H9 (cell line): ENCODE data around the gene NT5C2. TPM values are rescaled to one million over a fixed set of nuclear protein-coding genes. Genes with fewer than 3 reads are reported as not detected.

Experiments used
- DNase-seq: peaks from one replicate; pipeline ENCODE4 v3.0.0-alpha.2; 2017
- H2AFZ ChIP-seq: one replicate; pipeline ENCODE4 v1.6.1; 2013; ENCODE audit warnings: mild to moderate bottlenecking, low read length, control low read depth, moderate library complexity
- H2AK5ac ChIP-seq: 2 replicates; pipeline ENCODE4 v1.6.1; 2013; ENCODE audit warnings: low read length, control low read depth, mixed read lengths; ENCODE audit not compliant: insufficient read length
- H2BK120ac ChIP-seq: one replicate; pipeline ENCODE4 v1.6.1; 2013; ENCODE audit warnings: low read depth, mild to moderate bottlenecking, low read length, control low read depth, inconsistent platforms; ENCODE audit not compliant: poor library complexity, severe bottlenecking
- H2BK12ac ChIP-seq: 2 replicates; pipeline ENCODE4 v1.6.1; 2013; ENCODE audit warnings: low read length, control low read depth, mixed read lengths, low read depth; ENCODE audit not compliant: insufficient read length
- H2BK15ac ChIP-seq: 2 replicates; pipeline ENCODE4 v1.6.1; 2013; ENCODE audit warnings: low read depth, low read length, control low read depth
- H2BK20ac ChIP-seq: one replicate; pipeline ENCODE4 v1.6.1; 2013; ENCODE audit warnings: low read depth, mild to moderate bottlenecking, low read length, control low read depth, inconsistent platforms; ENCODE audit not compliant: poor library complexity, severe bottlenecking
- H2BK5ac ChIP-seq: 2 replicates; pipeline ENCODE4 v1.6.1; 2013; ENCODE audit warnings: low read length, control low read depth, mixed read lengths; ENCODE audit not compliant: insufficient read length
- H3K14ac ChIP-seq: 2 replicates; pipeline ENCODE4 v1.6.1; 2013; ENCODE audit warnings: low read length, control low read depth; ENCODE audit not compliant: insufficient read depth
- H3K18ac ChIP-seq: 2 replicates; pipeline ENCODE4 v1.6.1; 2013; ENCODE audit warnings: low read depth, mild to moderate bottlenecking, mixed read lengths, low read length, control low read depth; ENCODE audit not compliant: insufficient read length
- H3K23ac ChIP-seq: 2 replicates; pipeline ENCODE4 v1.6.1; 2013; ENCODE audit warnings: low read length, control low read depth, mixed read lengths, low read depth; ENCODE audit not compliant: insufficient read length
- H3K23me2 ChIP-seq: 2 replicates; pipeline ENCODE4 v1.6.1; 2013; ENCODE audit warnings: low read depth, mild to moderate bottlenecking, mixed read lengths, low read length, control low read depth; ENCODE audit not compliant: insufficient read length, poor library complexity, severe bottlenecking
- H3K27ac ChIP-seq: 2 replicates; pipeline ENCODE4 v1.5.1; 2013; ENCODE audit warnings: low read length, control low read depth, mixed read lengths, low read depth; ENCODE audit not compliant: insufficient read length
- H3K27me3 ChIP-seq: 2 replicates; pipeline ENCODE4 v1.6.1; 2013; ENCODE audit warnings: low read length, control low read depth, inconsistent platforms; ENCODE audit not compliant: insufficient read depth
- H3K4ac ChIP-seq: 2 replicates; pipeline ENCODE4 v1.6.1; 2013; ENCODE audit warnings: low read depth, mild to moderate bottlenecking, control low read depth, inconsistent platforms, low read length, moderate library complexity
- H3K4me1 ChIP-seq: 2 replicates; pipeline ENCODE4 v1.6.1; 2013; ENCODE audit warnings: low read length, control low read depth, inconsistent platforms; ENCODE audit not compliant: insufficient read depth
- H3K4me2 ChIP-seq: 2 replicates; pipeline ENCODE4 v1.6.1; 2013; ENCODE audit warnings: low read length, control low read depth, mixed read lengths; ENCODE audit not compliant: insufficient read length, insufficient read depth
- H3K56ac ChIP-seq: 2 replicates; pipeline ENCODE4 v1.6.1; 2013; ENCODE audit warnings: low read depth, mild to moderate bottlenecking, mixed read lengths, low read length, control low read depth; ENCODE audit not compliant: insufficient read length
- H3K79me1 ChIP-seq: 2 replicates; pipeline ENCODE4 v1.6.1; 2013; ENCODE audit warnings: low read depth, mild to moderate bottlenecking, moderate library complexity, low read length, control low read depth, inconsistent platforms; ENCODE audit not compliant: insufficient read depth, poor library complexity, severe bottlenecking
- H3K79me2 ChIP-seq: 2 replicates; pipeline ENCODE4 v1.6.1; 2013; ENCODE audit warnings: low read length, control low read depth, inconsistent platforms; ENCODE audit not compliant: insufficient read depth
- H3K9ac ChIP-seq: 2 replicates; pipeline ENCODE4 v1.6.1; 2013; ENCODE audit warnings: low read length, control low read depth, mixed read lengths; ENCODE audit not compliant: insufficient read length; ENCODE audit errors: extremely low read depth
- H3K9me3 ChIP-seq: one replicate; pipeline ENCODE4 v1.6.1; 2013; ENCODE audit warnings: low read depth, low read length, inconsistent platforms; ENCODE audit not compliant: control insufficient read depth
- H3T11ph ChIP-seq: one replicate; pipeline ENCODE4 v1.6.1; 2013; ENCODE audit warnings: mild to moderate bottlenecking, low read length, control low read depth, inconsistent platforms
- H4K20me1 ChIP-seq: one replicate; pipeline ENCODE4 v1.6.1; 2013; ENCODE audit not compliant: control insufficient read depth, insufficient read length, insufficient read depth
- H4K5ac ChIP-seq: 2 replicates; pipeline ENCODE4 v1.6.1; 2013; ENCODE audit warnings: low read depth, mild to moderate bottlenecking, mixed read lengths, low read length, control low read depth; ENCODE audit not compliant: insufficient read length
- H4K8ac ChIP-seq: replicated peaks from 2 replicates; pipeline ENCODE4 v1.6.1; 2013; ENCODE audit warnings: low read length, control low read depth, mixed read lengths, low read depth; ENCODE audit not compliant: insufficient read length
- H4K91ac ChIP-seq: 2 replicates; pipeline ENCODE4 v1.6.1; 2013; ENCODE audit warnings: low read depth, mild to moderate bottlenecking, moderate library complexity, mixed read lengths, low read length, control low read depth; ENCODE audit not compliant: insufficient read length
- H3K27ac Mint-ChIP-seq, 3 experiments: 2 replicates in 2 of 3; 3 replicates in 1 of 3; pipeline ENCODE4 v1.8.0; 2020 to 2021; ENCODE audit warnings: mixed read lengths in 3 of 3, mild to moderate bottlenecking in 1 of 3, moderate library complexity in 1 of 3
- H3K27me3 Mint-ChIP-seq: 2 replicates; pipeline ENCODE4 v1.8.0; 2021; ENCODE audit warnings: low read depth, mild to moderate bottlenecking, moderate library complexity, mixed read lengths
- H3K36me3 Mint-ChIP-seq, 3 experiments: 2 replicates in 2 of 3; 3 replicates in 1 of 3; pipeline ENCODE4 v1.8.0; 2020 to 2021; ENCODE audit warnings: low read depth in 3 of 3, mixed read lengths in 3 of 3; ENCODE audit not compliant: insufficient read depth in 1 of 3
- H3K4me1 Mint-ChIP-seq, 2 experiments: 2 replicates each; pipeline ENCODE4 v1.8.0; 2020; ENCODE audit warnings: mixed read lengths in 2 of 2
- H3K4me3 Mint-ChIP-seq, 2 experiments: 2 replicates in 1 of 2; 3 replicates in 1 of 2; pipeline ENCODE4 v1.8.0; 2020 to 2021; ENCODE audit warnings: mild to moderate bottlenecking in 2 of 2, mixed read lengths in 2 of 2, moderate library complexity in 1 of 2
- H3K9me3 Mint-ChIP-seq, 2 experiments: 2 replicates in 1 of 2; 3 replicates in 1 of 2; pipeline ENCODE4 v1.8.0; 2020; ENCODE audit warnings: mild to moderate bottlenecking in 2 of 2, mixed read lengths in 2 of 2, moderate library complexity in 1 of 2
- WGBS: extraction: QIAGEN DNeasy Blood & Tissue Kit; methylation state at CpG from one replicate; pipeline ENCODE4 v1.1.7; 2013; ENCODE audit warnings: missing lambda C conversion rate, low lambda C conversion rate, mixed read lengths; ENCODE audit not compliant: insufficient read length; ENCODE audit errors: extremely low coverage; 5-methylcytosine and 5-hydroxymethylcytosine counted together
- total RNA-seq: library from RNA; stranded (reverse); gene quantifications from 2 replicates; pipeline ENCODE4 v1.2.1, GENCODE V29; 2021
- TF ChIP-seq, protein P1 (sequence below): fragments of 200-600 bp; sonication (generic); conservative IDR thresholded peaks from 3 replicates; pipeline ENCODE4 v1.8.0; 2021; ENCODE audit warnings: antibody characterized with exemption, mild to moderate bottlenecking

The NT5C2 gene
- total RNA-seq, 1 experiment from 2014 or later, result 69.6 TPM

DNA sequence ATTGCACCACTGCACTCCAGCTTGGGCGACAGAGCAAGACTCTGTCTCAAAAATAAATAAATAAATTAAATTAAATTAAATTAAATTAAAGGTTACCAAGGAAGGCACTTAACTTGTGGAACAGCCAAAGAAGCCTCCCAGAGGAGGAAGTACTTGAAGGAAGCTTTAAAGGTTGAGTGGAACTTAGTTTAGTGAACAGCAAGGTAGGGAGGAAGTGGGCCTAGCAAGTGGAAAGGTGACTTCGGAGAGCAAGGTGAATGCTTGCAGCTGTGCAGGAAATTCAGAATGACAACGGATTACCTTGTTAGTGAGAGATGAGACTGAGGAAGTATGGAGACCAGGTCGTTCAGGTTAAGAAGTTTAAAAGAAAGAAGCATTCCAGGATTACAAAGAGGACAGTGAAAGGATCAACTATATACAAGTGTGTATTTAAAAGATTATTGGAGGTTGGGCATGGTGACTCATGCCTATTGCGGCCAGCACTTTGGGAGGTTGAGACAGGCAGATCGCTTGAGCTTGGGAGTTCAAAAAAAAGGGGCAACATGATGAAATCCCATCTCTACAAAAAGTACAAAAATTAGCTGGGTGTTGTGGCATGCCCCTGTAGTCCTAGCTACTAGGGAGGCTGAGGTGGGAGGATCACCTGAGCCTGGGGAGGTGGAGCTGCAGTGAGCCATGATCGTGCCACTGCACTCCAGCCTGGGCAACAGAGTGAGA lies 39.9 kb upstream of the NT5C2 start:
- Histone ChIP-seq H2AFZ (no peak overlapping the region), H3K4me2 (no peak overlapping the region), H3K27me3 (no peaks in the 10 kb centered on the region), H3K23me2 (no peaks in the 10 kb centered on the region), H4K91ac (no peak overlapping the region), H3K27ac (peak overlapping the region; percentile 83), H3K9me3 (no peaks in the 10 kb centered on the region), H2BK15ac (no peak overlapping the region), H2BK5ac (no peak overlapping the region), H3K4ac (no peak overlapping the region), H4K5ac (no peak overlapping the region), H2AK5ac (no peak overlapping the region), H3K23ac (no peak overlapping the region), H3K4me1 (peaks cover 9% of the 10 kb centered on the region; the same call in 1 of the 2 replicates), H3K14ac (no peak overlapping the region), H3K9ac (no peak overlapping the region), H2BK20ac (no peak overlapping the region), H4K20me1 (no peaks in the 10 kb centered on the region), H3K79me1 (no peaks in the 10 kb centered on the region), H3T11ph (no peak overlapping the region), H3K18ac (peak overlapping the region; percentile 78), H2BK12ac (no peak overlapping the region), H2BK120ac (no peak overlapping the region), H3K56ac (no peak overlapping the region), H4K8ac (no peak overlapping the region), H3K79me2 (no peaks in the 10 kb centered on the region)
- WGBS, result no CpG with 5 or more reads among the region's 7 CpGs
- Mint-ChIP-seq H3K4me1 (peaks cover 23 to 24% of the 10 kb centered on the region in 2 experiments), H3K27ac (peak overlapping the region; percentile 20 to 92 (median 81); a peak in 6 of 7 replicates), H3K27me3 (no peaks in the 10 kb centered on the region), H3K4me3 (no peak overlapping the region), H3K36me3 (peaks cover 0 to 3% (median 0%) of the 10 kb centered on the region in 3 experiments; a peak in 1 of 7 replicates), H3K9me3 (no peaks in the 10 kb centered on the region; a peak in 1 of 5 replicates)
- TF ChIP-seq, protein P1, sequence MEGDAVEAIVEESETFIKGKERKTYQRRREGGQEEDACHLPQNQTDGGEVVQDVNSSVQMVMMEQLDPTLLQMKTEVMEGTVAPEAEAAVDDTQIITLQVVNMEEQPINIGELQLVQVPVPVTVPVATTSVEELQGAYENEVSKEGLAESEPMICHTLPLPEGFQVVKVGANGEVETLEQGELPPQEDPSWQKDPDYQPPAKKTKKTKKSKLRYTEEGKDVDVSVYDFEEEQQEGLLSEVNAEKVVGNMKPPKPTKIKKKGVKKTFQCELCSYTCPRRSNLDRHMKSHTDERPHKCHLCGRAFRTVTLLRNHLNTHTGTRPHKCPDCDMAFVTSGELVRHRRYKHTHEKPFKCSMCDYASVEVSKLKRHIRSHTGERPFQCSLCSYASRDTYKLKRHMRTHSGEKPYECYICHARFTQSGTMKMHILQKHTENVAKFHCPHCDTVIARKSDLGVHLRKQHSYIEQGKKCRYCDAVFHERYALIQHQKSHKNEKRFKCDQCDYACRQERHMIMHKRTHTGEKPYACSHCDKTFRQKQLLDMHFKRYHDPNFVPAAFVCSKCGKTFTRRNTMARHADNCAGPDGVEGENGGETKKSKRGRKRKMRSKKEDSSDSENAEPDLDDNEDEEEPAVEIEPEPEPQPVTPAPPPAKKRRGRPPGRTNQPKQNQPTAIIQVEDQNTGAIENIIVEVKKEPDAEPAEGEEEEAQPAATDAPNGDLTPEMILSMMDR, result no peak
- no peak for DNase-seq
